DMS 273 (cell line): ENCODE measurements around the gene AATK.

Source experiments
- DNase-seq: peaks from one replicate; lab custom pipeline; 2025; ENCODE audit not compliant: unreplicated experiment; lab: John Stamatoyannopoulos, UW

AATK gene

GRCh38 chr17:81183807-81184206 lies 17.8 kb upstream of the AATK start:
- no peak for DNase-seq

DNA sequence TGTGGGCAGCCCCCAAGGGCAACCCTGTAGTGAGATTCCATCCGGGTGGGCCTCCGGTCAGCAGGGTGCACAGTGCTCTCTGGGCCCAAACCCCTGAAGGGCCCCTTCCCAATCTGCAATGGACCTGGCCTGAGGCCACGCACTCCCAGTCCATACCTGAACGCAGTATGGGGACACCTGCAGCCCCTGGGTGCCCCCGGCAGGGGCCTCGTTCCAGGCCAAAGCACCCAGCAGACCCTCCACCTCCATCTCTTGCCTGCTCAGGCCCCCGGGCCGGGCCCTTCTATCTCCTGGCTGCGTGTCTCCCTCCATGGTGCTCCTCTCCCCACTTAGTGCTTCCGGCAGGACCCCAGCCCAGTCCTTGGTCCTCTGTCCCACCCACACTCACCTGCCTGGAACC lies 17.3 kb upstream of the AATK start:
- DNase-seq = no peak

- DNase-seq = no peak
Measured at GRCh38 chr17:81182596-81182995, 16.6 kb upstream of the AATK start.

DNA sequence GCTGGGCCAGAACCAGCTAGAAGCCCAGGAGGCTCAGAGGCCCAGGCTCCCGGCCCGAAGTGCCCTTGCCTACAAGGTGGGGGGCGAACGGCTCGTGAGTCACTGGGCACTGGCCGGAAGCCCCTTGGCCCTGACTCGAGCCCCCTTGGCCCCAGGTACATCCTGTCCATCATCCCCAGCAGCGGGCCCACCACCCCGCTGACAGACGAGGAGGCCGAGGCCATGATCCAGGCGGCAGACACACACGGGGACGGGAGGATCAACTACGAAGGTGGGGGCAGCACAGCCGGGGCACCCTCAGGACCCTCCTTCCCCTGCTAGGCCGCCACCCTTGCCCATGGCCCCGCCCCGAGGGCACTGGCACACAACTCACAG lies 15.8 kb upstream of the AATK start:
- DNase-seq = no peak

GRCh38 chr17:81180836-81181810 lies 15.1 kb upstream of the AATK start:
- no peak for DNase-seq

GRCh38 chr17:81179861-81180260 lies 13.8 kb upstream of the AATK start:
- DNase-seq = no peak

DNA sequence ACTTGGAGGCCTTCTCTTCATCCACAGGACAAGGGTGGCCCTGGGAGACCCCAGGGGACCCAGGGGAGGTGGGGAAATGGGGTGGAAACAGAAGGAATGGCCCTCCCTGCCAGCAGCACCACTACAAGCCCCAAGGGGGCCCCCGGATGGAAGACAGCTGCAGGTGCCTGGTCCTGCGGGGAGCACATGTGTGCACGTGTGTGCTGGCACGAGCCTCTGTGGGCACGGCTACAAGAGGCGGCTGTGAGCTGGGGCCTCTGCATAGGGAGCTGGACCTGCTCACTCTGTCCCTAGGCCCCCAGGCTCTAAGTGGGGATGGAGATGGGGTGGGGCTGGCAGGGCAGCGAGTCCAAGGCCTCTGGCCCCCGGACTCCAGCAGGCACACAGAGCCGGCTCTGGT lies 13.2 kb upstream of the AATK start:
- DNase-seq = peak; percentile 64

- DNase-seq = no peak
Measured at GRCh38 chr17:81178136-81179091, 12.4 kb upstream of the AATK start.

GRCh38 chr17:81176666-81177065 lies 10.6 kb upstream of the AATK start:
- no peak for DNase-seq

GRCh38 chr17:81173762-81174155 lies 7.7 kb upstream of the AATK start:
- no peak for DNase-seq

GRCh38 chr17:81173052-81173761 lies 7.2 kb upstream of the AATK start:
- peak; percentile 34 for DNase-seq

DNA sequence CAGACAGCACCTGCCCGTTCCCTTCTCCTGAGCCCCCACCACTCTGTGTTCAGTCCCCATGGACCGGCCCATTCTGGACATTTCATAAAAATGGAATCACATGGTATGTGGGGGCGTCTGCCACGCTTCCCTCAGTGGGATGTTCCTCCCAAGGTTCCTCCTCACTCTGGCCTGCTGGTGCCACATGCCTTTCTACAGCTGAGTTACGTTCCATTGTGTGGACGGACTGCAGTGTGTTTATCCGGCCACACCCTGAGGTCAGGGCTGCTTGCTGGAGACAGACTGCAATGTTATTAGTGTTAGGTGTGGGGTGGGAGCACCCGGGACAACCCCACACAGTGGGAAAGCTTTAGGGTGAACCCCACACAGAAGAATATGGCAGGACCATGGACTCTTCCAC lies 5.9 kb upstream of the AATK start:
- no peak for DNase-seq

GRCh38 chr17:81170727-81171494 lies 4.9 kb upstream of the AATK start:
- peak; percentile 89 for DNase-seq

- no peak for DNase-seq
Measured at GRCh38 chr17:81169870-81170309, 3.9 kb upstream of the AATK start.

- no peak for DNase-seq
Measured at GRCh38 chr17:81167638-81168037, 1.6 kb upstream of the AATK start.

- no peak for DNase-seq
Measured at GRCh38 chr17:81167194-81167524, 1.1 kb upstream of the AATK start.

GRCh38 chr17:81165246-81166032 lies 582 bp downstream of the AATK start, which contains the start of gene PVALEF:
TSS of gene PVALEF (plus strand) at chr17:81165507. CDS start at chr17:81181227, 15,720 bp downstream.
- DNase-seq = peak; percentile 80

DNA sequence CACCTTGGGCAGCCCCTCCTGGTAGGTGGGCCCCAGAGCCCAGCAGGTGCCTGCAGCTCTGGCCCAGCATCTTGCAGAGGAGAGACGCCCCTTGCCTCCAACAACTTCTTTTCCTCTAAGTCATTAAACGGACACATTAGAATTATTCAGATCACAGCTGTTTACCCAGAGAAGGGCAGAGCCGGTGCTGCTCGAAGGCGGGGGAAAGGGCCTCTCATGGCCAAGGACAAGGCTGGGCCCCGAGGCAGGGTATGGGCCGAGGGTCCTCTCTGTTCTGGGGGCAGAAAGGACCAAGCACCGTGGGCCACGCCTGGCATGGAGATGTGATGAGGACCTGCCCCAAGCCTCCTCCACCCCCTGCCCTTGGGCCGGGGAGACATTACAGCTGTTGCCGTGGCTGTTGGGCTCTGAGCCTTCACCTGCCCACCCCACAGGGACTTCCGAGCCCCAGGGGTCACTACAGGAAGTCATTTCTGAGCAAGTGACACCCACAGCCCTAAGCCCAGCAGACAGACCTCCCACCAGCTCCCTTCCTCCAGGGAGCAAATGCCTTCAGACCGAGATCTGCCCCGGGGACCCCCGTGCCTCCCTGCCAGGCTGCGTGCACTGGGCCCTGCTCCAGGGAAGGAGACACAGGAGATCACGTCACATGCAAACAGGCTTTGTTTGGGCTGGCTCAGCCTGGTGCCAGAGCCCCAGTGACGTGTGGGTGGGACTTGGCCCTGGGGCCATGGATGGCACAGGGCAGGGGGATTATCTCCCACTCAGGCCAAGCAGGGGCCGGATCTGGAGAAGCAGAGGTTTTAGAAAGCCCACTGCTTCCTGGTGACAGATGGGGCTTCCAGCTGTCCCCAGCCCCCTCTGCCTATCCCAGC lies 1.4 kb downstream of the AATK start:
- DNase-seq = peak; percentile 83
